Activated T-cell treated with anti-CD3 and anti-CD28 coated beads, Interleukin-2, amount 50 U/mL, for 1 hour (primary cell): ENCODE data around the gene MAGEF1.

Source experiments
- DNase-seq: peaks from one replicate; pipeline ENCODE4 v3.0.0-alpha.2; 2020

Gene MAGEF1

GRCh38 chr3:184688251-184688881 is 23.5 kb downstream of the MAGEF1 start:
- no peak for DNase-seq

GRCh38 chr3:184687363-184688015 is 24.4 kb downstream of the MAGEF1 start:
- DNase-seq: no peak

DNA sequence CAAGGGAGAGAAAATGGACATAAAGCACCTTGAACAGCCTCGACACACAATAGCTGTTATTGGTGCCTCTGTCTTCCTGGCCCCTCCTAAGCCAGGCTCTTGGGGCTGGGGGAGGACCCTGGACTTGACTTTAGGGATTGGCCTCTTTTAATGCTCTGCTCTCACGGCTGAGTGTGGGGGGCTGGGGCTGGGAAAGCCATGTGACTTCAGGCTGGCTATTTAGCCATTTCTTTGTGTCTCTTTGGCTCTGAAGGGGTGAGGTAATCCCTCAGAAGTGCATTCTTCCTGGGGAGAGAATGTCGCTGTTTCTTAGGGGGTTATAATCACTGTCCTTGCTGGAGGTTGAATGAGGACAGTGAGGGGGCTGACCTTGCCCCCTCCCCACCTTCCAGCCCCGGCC is 26.2 kb downstream of the MAGEF1 start:
- DNase-seq: no peak

DNA sequence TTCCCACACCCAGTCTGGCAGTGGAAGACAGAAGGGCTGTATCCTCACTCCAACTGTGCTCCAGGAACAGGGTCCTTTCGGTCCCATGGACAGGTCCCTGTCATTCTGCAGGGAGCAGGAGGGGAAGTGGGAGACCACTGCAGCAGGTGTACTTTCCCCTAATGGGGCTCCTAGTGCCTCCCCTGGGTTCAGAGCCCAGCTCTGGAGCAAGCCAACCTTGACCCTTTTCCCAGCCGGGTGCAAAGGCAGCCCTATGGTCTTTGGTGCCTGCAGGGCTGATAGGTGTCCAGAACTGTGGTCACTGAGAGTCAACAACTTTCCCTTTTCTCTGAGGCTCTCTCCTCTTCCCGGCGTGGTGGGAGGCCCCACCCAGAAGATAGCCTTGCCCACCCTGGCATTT is 26.8 kb downstream of the MAGEF1 start:
- no peak for DNase-seq

GRCh38 chr3:184683900-184684560 is 27.8 kb downstream of the MAGEF1 start:
- DNase-seq: no peak

DNA sequence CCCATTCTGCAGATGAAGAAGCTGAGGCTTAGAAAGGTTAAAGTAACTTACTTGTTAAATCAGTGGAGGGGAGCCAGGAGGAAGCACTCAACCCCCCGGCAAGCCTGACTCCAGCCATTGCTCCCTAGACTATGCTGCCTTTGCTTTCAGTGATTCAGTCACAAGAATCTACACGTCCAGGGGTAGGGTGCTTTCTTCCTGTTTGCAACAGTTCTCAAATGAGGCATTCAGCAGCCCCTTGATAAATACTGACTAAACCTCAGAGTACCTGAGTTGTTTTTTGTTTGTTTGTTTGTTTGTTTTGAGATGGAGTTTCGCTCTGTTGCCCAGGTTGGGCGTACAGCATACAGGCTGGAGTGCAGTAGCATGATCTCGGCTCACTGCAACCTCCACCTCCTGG is 28.6 kb downstream of the MAGEF1 start:
- no peak for DNase-seq

DNA sequence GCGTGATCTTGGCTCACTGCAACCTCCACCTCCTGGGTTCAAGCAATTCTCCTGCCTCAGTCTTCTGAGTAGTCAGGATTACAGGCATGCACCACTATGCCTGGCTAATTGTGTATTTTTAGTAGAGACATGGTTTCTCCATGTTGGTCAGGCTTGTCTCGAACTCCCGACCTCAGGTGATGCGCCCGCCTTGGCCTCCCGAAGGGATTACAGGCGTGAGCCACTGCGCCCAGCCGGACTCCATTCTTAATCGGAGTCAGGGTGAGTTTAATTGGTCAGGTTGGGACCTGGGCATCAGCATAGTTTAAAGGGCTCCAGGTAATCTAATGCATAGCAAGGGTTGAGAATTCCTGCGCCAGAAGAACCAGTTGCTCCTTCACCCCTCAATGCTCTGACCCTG is 29.2 kb downstream of the MAGEF1 start:
- DNase-seq: no peak

- no peak for DNase-seq
These were observed 31.2 kb downstream of the MAGEF1 start for GRCh38 chr3:184680385-184681345.

DNA sequence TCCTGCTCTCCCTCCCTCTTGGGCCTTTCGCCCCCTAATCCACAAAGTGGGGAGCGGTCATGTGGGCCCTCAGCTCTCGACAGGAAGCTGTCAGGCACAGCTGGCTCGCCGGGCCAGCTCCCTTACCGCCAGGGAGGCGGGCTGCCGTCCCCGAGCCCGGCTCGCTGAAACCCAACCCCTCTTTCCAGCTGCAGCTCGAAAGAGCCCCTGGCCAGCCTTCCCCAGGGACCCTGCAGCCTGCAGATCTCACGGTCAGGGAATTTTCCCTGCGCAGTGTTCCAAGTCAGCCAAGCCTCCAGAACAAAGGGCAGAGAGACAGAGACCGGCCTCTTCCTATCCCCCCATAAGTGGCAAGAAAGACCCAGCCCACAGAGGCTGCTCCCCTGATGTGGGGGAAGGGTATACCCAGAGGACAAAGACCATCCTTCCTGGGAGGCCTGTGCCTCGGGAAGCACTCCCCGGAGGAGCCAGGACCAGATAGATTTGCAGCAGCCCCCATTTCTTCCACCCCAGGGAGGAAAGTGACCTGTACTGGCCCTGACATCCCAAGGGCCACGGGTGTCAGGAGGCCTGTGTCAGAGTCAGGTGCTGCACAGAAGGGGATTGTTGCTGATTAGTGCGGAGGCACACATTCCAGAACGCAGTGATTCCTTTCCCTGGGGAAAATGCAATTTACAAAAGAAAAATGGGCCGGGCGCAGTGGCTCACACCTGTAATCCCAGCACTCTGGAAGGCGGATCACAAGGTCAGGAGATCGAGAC is 32.6 kb downstream of the MAGEF1 start:
- DNase-seq: no peak

DNA sequence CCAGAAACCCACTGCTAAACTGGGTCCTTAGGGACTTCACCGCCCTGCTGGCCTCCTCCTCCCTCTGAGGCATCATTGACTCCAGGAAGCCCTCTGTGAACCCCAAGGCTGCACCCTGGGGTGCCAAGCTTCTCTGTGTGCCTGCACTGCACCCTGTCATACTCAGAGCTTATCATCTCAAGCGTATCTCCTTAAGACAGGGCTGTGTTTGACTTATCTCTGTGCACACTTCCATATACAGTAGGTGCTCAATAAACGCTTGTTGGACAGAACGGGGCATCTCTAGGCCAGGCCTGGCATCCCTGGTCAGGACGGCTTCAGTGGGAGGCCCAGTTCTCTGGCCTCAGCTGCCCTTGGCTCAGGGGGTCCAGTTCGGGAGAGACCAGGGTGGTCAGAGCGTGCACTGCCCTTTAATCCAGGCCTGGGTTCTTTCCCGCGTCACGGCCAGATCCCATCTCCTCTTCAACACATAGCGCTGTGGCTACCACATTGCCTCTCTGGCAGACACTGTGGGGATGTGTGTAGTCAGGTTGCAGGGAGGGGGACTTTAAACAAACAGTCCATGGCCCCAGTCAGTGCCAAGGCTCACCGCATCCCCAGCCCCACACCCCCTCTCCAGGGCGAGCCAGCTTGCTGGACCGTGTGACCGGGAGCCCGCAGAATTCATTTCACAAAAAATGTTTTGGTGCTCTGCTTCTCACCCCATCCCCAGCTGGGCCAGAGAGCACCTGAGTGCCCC is 33.4 kb downstream of the MAGEF1 start:
- DNase-seq: no peak

DNA sequence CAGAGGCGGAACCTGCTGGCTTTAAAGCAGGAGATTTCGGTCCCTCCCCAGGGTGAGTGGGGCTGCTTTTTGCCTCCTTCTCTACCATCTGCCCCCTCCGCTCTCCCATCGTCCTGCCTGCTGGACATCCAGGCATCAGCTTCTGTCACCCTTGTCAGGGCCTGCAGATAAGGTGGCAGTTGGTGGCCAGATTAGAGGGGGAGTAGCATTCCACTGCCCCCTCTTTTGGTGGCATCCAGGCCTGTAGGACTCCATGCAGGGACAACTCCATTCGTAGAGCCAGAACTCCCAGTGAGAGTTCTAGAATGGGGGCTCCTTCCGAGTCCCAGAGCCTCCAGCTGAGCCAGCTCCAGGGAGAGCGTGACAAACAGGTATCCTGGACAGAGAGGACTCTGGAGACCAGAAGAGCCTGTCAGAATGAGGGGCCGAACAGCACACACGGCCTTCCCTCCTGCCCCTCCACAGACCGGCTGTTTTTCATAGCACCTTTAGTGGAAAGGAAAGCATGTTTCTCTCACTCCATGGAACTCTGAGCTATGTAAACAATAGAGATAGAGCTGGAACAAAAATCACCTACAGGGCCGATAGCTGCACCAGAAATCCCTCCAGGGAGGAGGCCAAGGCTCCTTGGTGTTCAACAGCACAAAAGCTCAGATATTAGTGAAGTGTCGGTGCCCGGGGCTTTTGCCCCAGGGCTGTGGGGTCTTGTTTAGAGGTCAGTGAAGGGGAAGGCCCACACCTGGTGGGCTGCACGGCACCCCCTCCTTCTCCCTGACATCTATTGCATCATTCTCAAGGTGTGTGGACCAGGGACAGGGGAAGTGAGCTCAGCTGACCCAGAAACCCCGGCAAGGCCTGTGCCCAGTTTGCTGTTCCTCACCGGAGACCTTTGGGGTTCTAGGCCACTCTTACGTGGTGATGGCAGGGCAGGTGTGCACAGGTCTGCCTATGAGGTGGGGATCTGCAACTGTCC is 34.2 kb downstream of the MAGEF1 start:
- DNase-seq: no peak

- no peak for DNase-seq
These were observed 34.9 kb downstream of the MAGEF1 start for GRCh38 chr3:184676927-184677326.

DNA sequence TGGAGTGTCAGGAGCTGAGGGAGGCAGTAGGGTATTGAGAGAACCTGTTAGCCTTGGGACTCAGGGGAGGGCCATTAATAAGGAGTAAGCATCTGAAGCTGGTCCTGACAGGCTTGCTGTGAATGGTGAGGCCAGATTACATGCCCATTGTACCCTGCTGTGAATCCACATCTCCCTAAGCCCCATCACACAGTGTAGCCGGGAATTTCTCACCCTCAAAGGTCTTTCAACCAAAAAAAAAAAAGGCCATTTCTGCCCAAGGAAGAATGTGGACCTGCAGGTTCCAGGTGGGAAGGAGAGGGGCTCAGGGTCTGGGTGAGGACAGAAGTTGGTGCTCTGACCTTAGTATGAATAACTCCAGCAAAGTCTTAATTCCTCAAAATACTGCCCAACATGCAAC is 37.2 kb downstream of the MAGEF1 start:
- no peak for DNase-seq

DNA sequence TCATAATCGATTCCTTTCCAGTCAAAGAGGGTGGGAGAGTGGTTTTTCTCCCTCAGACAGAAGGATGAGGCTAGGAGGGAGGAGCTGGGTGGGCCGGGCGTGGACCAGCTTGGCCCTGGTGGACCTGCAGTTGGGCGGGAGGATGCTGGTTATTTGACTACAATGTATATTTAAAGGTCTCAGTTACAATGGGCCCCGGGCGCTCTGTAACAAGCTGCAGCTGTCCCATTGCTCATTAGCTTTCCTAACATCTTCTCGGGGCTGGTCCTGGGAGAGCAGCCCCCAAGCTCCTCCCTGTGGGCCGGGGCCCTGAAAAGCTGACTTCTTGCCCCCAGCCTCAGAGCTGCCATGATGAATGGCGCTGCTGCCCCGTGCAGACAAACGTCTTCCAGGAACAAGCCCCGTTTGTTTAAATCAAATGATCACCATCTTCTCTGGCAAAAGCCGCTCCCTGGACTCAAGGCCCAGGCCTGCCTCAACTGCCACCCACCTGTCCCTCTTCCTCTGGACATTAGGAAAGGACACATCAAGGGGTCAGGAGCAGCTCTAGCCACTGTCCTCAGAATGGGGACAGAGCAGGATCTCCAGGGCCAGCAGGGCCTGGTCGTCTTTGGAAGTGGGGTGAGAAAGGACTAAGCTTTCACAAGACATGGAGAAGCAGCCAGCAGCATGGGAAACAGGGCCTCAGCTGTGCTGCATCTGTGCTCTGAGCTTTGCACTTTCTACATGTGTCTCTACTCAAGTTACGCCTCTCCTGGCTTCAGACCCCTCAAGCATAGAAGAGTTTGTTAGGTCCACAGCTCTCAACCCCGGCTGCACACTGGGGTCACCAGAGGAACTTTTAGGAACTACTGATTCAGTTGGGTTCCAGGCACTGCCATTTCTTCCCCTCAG is 38.6 kb downstream of the MAGEF1 start:
- no peak for DNase-seq

- DNase-seq: no peak
These were observed 39.5 kb downstream of the MAGEF1 start for GRCh38 chr3:184672335-184672734.

GRCh38 chr3:184670091-184670602 is 41.7 kb downstream of the MAGEF1 start:
- DNase-seq: no peak

GRCh38 chr3:184669578-184669977 is 42.3 kb downstream of the MAGEF1 start:
- DNase-seq: no peak

DNA sequence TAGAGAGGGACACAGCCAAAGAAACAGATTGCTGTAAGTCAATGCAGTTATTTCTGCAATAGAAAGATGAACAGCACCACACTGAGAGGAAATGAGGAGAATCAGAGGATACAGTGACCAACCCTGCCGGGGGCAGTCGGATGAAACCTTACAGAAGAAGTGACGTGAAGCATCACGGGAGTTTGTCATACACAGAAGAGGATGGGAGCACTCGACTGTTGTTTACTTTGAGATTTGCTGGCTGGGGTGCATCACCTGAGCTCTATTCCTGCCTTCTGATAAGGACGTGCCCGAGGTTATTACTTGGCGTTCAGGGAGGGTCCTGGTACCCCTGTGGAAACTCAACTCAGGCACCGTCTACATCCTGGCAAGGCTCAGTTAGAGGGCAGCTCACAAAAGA is 45.4 kb downstream of the MAGEF1 start:
- DNase-seq: no peak

DNA sequence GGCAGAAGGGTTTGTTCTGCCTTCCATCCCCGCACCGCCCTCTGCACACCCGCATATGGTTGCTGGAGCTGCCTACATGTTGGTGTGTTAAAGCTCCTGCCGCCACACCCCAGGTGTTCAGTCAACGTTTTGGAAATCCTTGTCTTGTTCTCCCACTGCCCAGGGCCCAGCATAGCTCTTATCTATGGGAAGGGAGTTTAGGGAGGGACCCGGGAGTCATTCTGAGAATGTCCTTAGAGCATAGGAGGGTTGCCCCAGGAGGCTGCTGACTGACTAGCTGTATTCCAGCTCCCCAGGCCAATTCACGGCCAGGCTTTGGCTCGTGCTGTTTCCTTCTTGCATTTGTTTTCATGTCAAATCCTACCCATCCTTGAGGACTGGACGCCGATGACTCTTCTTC is 46.8 kb downstream of the MAGEF1 start:
- no peak for DNase-seq
